NCI-H69 (cell line): ENCODE measurements around the gene CNOT3.
"Not testable (repeated sequence)": the region's sequence is repeated elsewhere in the genome, so short reads cannot be mapped to it uniquely, and the experiment has no call there.

Experiments
- DNase-seq: peaks from one replicate; lab custom pipeline; 2025; lab: John Stamatoyannopoulos, UW

CNOT3 gene

DNA sequence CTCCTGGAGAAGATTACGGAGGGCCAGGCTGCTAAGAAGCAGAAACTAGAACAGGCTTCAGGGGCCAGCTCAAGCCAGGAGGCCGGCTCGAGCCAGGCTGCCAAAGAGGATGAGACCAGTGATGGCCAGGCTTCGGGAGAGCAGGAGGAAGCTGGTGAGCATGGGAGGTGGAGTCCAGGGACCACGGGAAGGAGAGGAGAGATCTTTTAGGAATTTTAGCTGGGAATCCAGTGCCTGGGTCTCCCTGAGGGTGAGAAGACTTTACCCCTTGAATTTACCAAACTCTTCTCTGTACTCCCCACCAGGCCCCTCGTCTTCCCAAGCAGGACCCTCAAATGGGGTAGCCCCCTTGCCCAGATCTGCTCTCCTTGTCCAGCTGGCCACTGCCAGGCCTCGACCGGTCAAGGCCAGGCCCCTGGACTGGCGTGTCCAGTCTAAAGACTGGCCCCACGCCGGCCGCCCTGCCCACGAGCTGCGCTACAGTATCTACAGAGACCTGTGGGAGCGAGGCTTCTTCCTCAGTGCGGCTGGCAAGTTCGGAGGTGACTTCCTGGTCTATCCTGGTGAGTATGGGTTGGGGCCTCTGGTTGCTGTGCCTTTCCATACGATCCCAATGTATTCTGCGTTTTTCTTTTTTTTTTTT lies 54.4 kb downstream of the CNOT3 start:
- no peak for DNase-seq

DNA sequence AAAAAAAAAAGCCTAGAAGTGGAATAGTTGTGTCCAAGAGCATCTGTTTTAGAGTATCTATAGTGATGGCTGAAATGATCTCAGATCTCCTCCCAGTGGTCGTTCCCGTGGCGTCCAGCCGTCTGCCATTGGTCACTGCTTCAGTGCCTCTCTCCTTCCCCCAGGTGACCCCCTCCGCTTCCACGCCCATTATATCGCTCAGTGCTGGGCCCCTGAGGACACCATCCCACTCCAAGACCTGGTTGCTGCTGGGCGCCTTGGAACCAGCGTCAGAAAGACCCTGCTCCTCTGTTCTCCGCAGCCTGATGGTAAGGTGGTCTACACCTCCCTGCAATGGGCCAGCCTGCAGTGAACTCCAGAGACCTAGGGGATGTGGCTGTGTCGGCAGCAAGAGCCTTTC lies 55.4 kb downstream of the CNOT3 start:
- no peak for DNase-seq

DNA sequence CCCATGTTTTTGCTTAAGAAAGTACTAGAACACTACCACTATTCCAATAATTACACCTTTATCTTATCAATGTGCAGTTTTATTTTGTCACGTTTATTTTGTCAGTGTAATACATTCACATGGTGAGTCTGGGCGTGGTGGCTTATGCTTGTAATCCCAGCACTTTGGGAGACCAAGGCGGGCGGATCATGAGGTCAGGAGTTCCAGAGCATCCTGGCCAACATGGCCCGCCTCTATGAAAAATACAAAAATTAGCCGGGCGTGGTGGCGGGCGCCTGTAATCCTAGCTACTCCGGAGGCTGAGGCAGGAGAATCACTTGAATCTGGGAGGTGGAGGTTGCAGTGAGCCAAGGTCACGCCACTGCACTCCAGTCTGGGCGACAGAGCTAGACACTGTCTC lies 56.9 kb downstream of the CNOT3 start:
- not testable (repeated sequence) for DNase-seq

DNA sequence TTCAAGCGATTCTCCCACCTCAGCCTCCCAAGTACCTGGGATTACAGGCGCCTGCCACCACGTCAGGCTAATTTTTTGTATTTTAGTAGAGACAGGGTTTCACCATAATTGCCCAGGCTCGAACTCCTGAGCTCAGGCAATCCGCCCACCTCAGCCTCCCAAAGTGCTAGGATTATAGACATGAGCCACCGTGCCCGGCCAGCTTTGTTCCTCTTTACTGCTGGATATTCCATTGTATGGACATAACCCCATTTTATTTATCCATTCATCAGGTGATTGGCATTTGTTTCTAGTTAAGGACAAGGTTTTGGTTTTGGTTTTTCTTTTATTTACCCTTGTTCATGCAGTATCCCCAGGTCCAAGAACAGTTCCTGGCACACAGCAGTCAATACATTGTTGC lies 59.0 kb downstream of the CNOT3 start:
- no peak for DNase-seq

DNA sequence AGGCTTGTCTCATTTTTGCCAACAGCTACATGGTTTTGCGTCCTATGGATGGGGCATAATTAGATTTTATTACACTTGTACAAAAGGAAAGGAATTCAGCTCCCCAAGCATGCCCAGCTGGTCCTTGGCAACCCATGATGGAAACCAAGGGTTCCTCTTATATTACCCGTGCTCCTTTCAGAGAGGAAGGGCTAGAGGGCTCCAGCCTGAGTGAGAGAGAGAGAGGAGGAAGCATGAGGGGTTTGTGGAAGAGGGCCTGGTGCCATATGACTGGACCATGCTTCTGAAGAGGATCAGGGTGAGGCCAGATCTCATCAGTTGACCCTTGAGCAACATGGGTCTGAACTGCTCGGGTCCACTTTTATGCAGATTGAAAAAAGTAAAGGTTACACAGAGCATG lies 59.6 kb downstream of the CNOT3 start:
- no peak for DNase-seq

DNA sequence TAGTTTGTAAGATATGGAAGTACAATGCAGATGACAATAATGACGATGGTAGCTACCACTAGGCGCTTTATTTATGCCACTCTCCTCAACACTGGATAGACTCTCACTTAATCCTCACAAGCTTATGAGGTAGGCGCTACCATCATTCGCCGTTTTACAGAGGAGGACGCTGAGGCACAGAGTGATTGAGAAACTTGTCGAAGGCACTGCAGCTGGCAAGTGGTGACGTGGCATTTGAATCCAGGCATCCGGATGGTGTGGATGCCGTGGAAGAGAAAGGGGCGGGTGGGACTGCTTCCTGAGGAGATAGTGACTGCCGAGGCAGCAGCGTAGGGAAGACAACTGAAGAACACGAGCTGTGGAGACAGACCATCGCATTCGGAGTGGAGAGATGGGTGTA lies 61.8 kb downstream of the CNOT3 start:
- DNase-seq, result peak; percentile 16

DNA sequence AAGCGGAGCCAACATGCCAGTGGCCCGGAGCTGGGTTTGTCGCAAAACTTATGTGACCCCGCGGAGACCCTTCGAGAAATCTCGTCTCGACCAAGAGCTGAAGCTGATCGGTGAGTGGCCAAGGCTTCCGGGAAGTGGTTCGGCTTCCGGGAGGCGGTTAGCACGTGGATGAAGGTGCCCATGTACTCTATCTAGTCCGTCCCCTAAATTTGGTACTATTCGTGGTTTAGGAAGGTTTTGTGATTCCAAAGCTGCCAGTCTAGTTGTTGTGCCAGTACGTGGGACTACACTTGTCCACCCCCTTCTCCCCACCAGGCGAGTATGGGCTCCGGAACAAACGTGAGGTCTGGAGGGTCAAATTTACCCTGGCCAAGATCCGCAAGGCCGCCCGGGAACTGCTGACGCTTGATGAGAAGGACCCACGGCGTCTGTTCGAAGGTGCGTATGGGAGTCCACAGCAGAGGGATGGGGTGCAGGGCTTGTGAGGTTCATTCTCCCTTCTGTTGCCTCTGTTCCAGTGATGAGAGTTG lies 63.7 kb downstream of the CNOT3 start:
- DNase-seq, result no peak

DNA sequence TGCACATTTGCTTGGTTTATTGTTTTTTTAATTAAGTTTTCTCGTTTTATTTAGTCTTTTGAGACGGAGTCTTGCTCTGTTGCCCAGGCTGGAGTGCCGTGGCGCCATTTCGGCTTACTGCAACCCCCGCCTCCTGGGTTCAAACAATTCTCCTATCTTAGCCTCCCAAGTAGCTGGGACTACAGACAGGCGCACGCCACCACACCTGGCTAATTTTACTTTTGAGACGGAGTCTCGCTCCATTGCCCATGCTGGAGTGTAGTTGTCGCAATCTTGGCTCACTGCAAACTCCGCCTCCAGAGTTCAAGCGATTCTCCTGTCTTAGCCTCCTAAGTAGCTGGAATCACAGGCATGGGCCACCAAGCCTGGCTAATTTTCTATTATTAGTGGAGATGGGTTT lies 64.4 kb downstream of the CNOT3 start:
- DNase-seq, result no peak

DNA sequence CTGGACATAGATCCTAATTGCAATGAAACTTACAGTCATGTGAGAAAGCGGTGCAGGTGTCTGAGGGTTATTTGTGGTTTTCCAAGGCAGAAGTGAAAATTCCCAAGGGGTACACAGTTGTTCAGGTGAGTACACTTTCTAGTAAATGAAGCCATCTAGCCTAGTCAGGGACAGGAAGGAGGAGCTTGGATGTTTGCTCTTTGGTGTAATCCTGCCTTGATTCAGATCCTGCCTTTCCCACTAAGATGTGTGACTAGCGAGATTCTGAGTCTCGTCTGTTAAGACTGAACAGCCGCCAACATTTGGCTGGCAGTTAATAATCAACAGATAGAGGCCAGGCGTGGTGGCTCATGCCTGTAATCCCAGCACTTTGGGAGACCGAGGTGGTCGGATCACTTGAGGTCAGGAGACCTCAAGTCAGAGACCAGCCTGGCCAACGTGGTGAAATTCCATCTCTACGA lies 65.6 kb downstream of the CNOT3 start:
- no peak for DNase-seq

DNA sequence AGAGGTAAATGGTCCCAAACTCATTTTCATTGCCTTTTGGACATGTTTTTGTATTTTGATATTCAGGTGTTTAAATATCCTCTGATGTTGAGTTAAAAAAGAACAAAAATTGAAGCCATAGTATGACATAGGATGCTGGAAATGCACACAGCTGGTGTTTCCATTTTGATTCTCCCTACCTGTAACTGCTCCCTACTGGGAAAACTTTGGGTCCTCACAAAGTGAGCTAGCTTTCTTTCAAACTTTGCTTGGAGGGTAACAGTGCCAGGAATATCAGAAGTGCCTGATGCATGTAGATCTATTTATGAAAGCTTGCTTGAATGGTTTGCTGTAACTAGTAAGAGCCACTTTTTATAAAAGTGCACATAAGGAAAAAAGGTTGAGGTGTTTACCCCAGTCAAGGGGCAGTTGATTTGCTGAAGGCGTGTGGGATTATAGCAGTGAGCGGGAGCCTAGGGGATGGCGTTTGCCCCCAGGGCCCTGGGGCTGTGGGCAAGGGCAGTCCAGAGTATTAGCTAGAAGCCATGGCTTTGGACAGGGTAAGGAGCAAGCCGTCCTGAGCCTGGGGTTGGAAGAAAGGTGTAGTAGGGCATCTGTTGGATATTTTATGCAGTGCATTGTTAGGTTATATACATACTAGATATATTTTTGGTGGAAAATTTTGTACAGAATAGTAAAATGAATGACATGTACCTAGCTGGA lies 67.4 kb downstream of the CNOT3 start:
- DNase-seq, result no peak
